Stimulated activated CD8-positive, alpha-beta memory T cell treated with anti-CD3 and anti-CD28 coated beads, Interleukin-7, amount 100 ng/mL, for 4 hours (primary cell): ENCODE measurements around the gene KRTAP10-3.
A peak's percentile ranks its signal among the peaks of the same experiment; 100 is the strongest.

Experiments
- DNase-seq, 2 donors: peaks; one replicate each; pipeline ENCODE4 v3.0.0-alpha.2; 2020; ENCODE audit warnings: low read depth in 2 of 2

The KRTAP10-3 gene

GRCh38 chr21:44518686-44519085, 39.9 kb downstream of the KRTAP10-3 start:
- no peak for DNase-seq

- DNase-seq = no peak
Measured at GRCh38 chr21:44517175-44517899, 41.3 kb downstream of the KRTAP10-3 start.

- DNase-seq = no peak
Measured at GRCh38 chr21:44516828-44517174, 41.8 kb downstream of the KRTAP10-3 start.

- no peak for DNase-seq
Measured at GRCh38 chr21:44516342-44516741, 42.3 kb downstream of the KRTAP10-3 start.

- no peak for DNase-seq
Measured at GRCh38 chr21:44515359-44516165, 43.0 kb downstream of the KRTAP10-3 start.

GRCh38 chr21:44514746-44515358, 43.7 kb downstream of the KRTAP10-3 start:
- no peak for DNase-seq

GRCh38 chr21:44514218-44514520, 44.4 kb downstream of the KRTAP10-3 start:
- no peak for DNase-seq

- no peak for DNase-seq
Measured at GRCh38 chr21:44513389-44514217, 45.0 kb downstream of the KRTAP10-3 start.

- no peak for DNase-seq
Measured at GRCh38 chr21:44512496-44513388, 45.9 kb downstream of the KRTAP10-3 start.

- DNase-seq = no peak
Measured at GRCh38 chr21:44511938-44512275, 46.7 kb downstream of the KRTAP10-3 start.

GRCh38 chr21:44511219-44511937, 47.2 kb downstream of the KRTAP10-3 start:
- DNase-seq = no peak

- DNase-seq = peak; percentile 46 to 64
Measured at GRCh38 chr21:44510508-44511218, 47.9 kb downstream of the KRTAP10-3 start.

GRCh38 chr21:44510109-44510507, 48.5 kb downstream of the KRTAP10-3 start:
- no peak for DNase-seq

GRCh38 chr21:44509539-44509938, 49.1 kb downstream of the KRTAP10-3 start:
- DNase-seq = no peak

- no peak for DNase-seq
Measured at GRCh38 chr21:44508711-44509445, 49.7 kb downstream of the KRTAP10-3 start.

GRCh38 chr21:44508426-44508710, 50.2 kb downstream of the KRTAP10-3 start:
- DNase-seq = no peak
